Esophagus muscularis mucosa (tissue), 3 donors: ENCODE data around the gene COG2.

Experiments
- CTCF ChIP-seq, 3 experiments: fragments of 200-600 bp in 2 of 3; fragments of 450-650 bp in 1 of 3; sonication (generic) in 2 of 3; IDR thresholded peaks; one replicate each; pipeline ENCODE4 v1.5.1; 2017 to 2019; ENCODE audit warnings: antibody characterized with exemption in 3 of 3, mild to moderate bottlenecking in 2 of 3, moderate library complexity in 1 of 3
- POLR2A ChIP-seq: fragments of 450-650 bp; IDR thresholded peaks from one replicate; pipeline ENCODE4 v1.6.1; 2017; ENCODE audit warnings: antibody characterized with exemption, moderate library complexity, mild to moderate bottlenecking, low read depth
- POLR2AphosphoS5 ChIP-seq, 2 donors: sonication (generic); formaldehyde crosslinking; IDR thresholded peaks; one replicate each; pipeline ENCODE4 v1.6.1; 2017; ENCODE audit warnings: antibody characterized with exemption in 2 of 2

GRCh38 chr1:230627767-230628166 lies 14.5 kb upstream of the COG2 start:
- TF ChIP-seq CTCF (IDR thresholded peaks at IDR 0.05), result no peak
- TF ChIP-seq POLR2A, result no peak
- no peak for TF ChIP-seq POLR2AphosphoS5 (IDR thresholded peaks at IDR 0.05)
